B cell (primary cell): ENCODE data around the gene GMPS. TPM values are rescaled to one million over a fixed set of nuclear protein-coding genes. Genes with fewer than 3 reads are reported as not detected.

Experiments used
- ATAC-seq: fragments of 200-7000 bp; cut with Tn5 transposase; one replicate; pipeline ENCODE4 v1.10.0; 2021; ENCODE audit warnings: low read depth, mild to moderate bottlenecking, moderate number of reproducible peaks, moderate library complexity
- CTCF ChIA-PET: fragments of 350-600 bp; sonication (Branson Sonifier 250); formaldehyde crosslinking; loops from one replicate; lab custom pipeline; 2021; ENCODE audit warnings: antibody characterized with exemption, inconsistent platforms; lab: Charles Lee
- POLR2A ChIA-PET: fragments of 350-600 bp; sonication (Branson Sonifier 250); formaldehyde crosslinking; loops from one replicate; lab custom pipeline; 2021; ENCODE audit warnings: antibody characterized with exemption; lab: Charles Lee
- DNase-seq: peaks from one replicate; pipeline ENCODE4 v3.0.0; 2013
- H2AFZ ChIP-seq: 2 replicates; pipeline ENCODE4 v1.6.1; 2012; ENCODE audit warnings: mild to moderate bottlenecking, low read depth, low read length; ENCODE audit not compliant: insufficient read depth, poor library complexity, severe bottlenecking
- H3K27ac ChIP-seq, 2 donors: 1 replicate in 1 of 2; 2 replicates in 1 of 2; pipeline ENCODE4 v1.5.1; 2012 to 2013; ENCODE audit warnings: low read length in 2 of 2, mild to moderate bottlenecking in 2 of 2, moderate library complexity in 1 of 2
- H3K27me3 ChIP-seq, 4 experiments: fragments of 200-600 bp in 1 of 4; sonication (generic) in 1 of 4; replicated peaks in 1 of 4; 1 replicate in 2 of 4; 2 replicates in 2 of 4; pipeline versions ENCODE4 v1.6.1 to v1.7.0; 2013 to 2016; ENCODE audit warnings: low read length in 3 of 4, mild to moderate bottlenecking in 2 of 4, mixed read lengths in 1 of 4, moderate library complexity in 1 of 4; ENCODE audit not compliant: insufficient read depth in 4 of 4, control insufficient read depth in 3 of 4; ENCODE audit errors: control extremely low read depth in 1 of 4
- H3K36me3 ChIP-seq, 2 experiments: replicated peaks in 1 of 2; 1 replicate in 1 of 2; 2 replicates in 1 of 2; pipeline versions ENCODE4 v1.6.1 to v1.7.1; 2013; ENCODE audit warnings: low read length in 1 of 2; ENCODE audit not compliant: insufficient read depth in 2 of 2, control insufficient read depth in 1 of 2; ENCODE audit errors: control extremely low read depth in 1 of 2, extremely low read depth in 1 of 2
- H3K4me1 ChIP-seq, 2 donors: fragments of 200-600 bp in 1 of 2; sonication (generic) in 1 of 2; 1 replicate in 1 of 2; 2 replicates in 1 of 2; pipeline versions ENCODE4 v1.5.1 to v1.6.1; 2013 to 2017; ENCODE audit warnings: low read length in 2 of 2; ENCODE audit not compliant: control insufficient read depth in 2 of 2, insufficient read depth in 2 of 2
- H3K4me2 ChIP-seq: replicated peaks from 2 replicates; pipeline ENCODE3; 2012; ENCODE audit warnings: mild to moderate bottlenecking, low read depth, low read length; ENCODE audit not compliant: poor library complexity, severe bottlenecking
- H3K4me3 ChIP-seq, 5 experiments: fragments of 200-600 bp in 1 of 5; sonication (generic) in 1 of 5; 1 replicate in 3 of 5; 2 replicates in 2 of 5; pipeline versions ENCODE4 v1.5.1 to v1.7.0; 2011 to 2016; ENCODE audit warnings: low read length in 4 of 5, mild to moderate bottlenecking in 4 of 5, low read depth in 2 of 5, control low read depth in 1 of 5, moderate library complexity in 1 of 5; ENCODE audit not compliant: insufficient read depth in 1 of 5; ENCODE audit errors: control extremely low read depth in 1 of 5, extremely low read depth in 1 of 5
- H3K79me2 ChIP-seq: fragments of 200-600 bp; sonication (generic); one replicate; pipeline ENCODE4 v1.6.0; 2016; ENCODE audit warnings: low read length; ENCODE audit not compliant: control insufficient read depth, insufficient read depth
- H3K9ac ChIP-seq: fragments of 200-600 bp; sonication (generic); 2 replicates; pipeline ENCODE4 v1.6.1; 2017; ENCODE audit warnings: mild to moderate bottlenecking, low read length, moderate library complexity
- H3K9me3 ChIP-seq, 3 donors: one replicate each; pipeline versions ENCODE4 v1.6.1 to v1.7.1; 2013; ENCODE audit warnings: low read length in 2 of 3; ENCODE audit not compliant: control insufficient read depth in 2 of 3, insufficient read depth in 1 of 3; ENCODE audit errors: control extremely low read depth in 1 of 3
- H4K20me1 ChIP-seq: 2 replicates; pipeline ENCODE4 v1.6.0; 2012; ENCODE audit warnings: mild to moderate bottlenecking, low read length; ENCODE audit not compliant: insufficient read depth, control insufficient read depth, poor library complexity, severe bottlenecking
- H3K27ac Mint-ChIP-seq: one replicate; pipeline ENCODE4 v1.8.0; 2021; ENCODE audit warnings: mixed read lengths
- H3K27me3 Mint-ChIP-seq: one replicate; pipeline ENCODE4 v1.8.0; 2021; ENCODE audit warnings: mixed read lengths
- H3K4me1 Mint-ChIP-seq: one replicate; pipeline ENCODE4 v1.8.0; 2021; ENCODE audit warnings: mixed read lengths
- H3K4me3 Mint-ChIP-seq: one replicate; pipeline ENCODE4 v1.8.0; 2021; ENCODE audit warnings: mixed read lengths
- H3K9me3 Mint-ChIP-seq: one replicate; pipeline ENCODE4 v1.8.0; 2022; ENCODE audit warnings: mixed read lengths; ENCODE audit not compliant: insufficient read depth
- EZH2 ChIP-seq: IDR thresholded peaks from 2 replicates; pipeline ENCODE4 v1.6.1; 2012; ENCODE audit warnings: borderline replicate concordance, low read depth, mild to moderate bottlenecking, moderate library complexity, low read length; ENCODE audit not compliant: insufficient read depth, poor library complexity, severe bottlenecking
- WGBS: methylation state at CpG from one replicate; pipeline ENCODE4 v1.1.5; 2013; ENCODE audit warnings: missing lambda C conversion rate; ENCODE audit not compliant: insufficient coverage; 5-methylcytosine and 5-hydroxymethylcytosine counted together
- intact Hi-C: fragments of 100-400 bp; cut with micrococcal nuclease; formaldehyde crosslinking; loops from one replicate; pipeline ENCODE4 v1.10.0; 2022
- polyA plus RNA-seq: library from polyadenylated mRNA; depleted of rRNA; stranded (reverse); fragments of >200 nt; gene quantifications from 2 replicates; pipeline ENCODE4 v1.2.3, GENCODE V29; 2012
- total RNA-seq, 2 donors: library from RNA; stranded (reverse); fragments of 120-200 nt in 1 of 2; gene quantifications; 1 replicate in 1 of 2; 2 replicates in 1 of 2; pipeline versions ENCODE4 v1.2.3 to v1.2.4, GENCODE V29; 2013 to 2022
- TF ChIP-seq, protein P1 (sequence below): fragments of 200-600 bp; IDR thresholded peaks from one replicate; pipeline ENCODE4 v1.8.0; 2022; ENCODE audit warnings: antibody characterized with exemption, mild to moderate bottlenecking

The GMPS gene
- total and polyA plus RNA-seq, 2 donors (not counting 1 experiment from before 2014, with no cell fraction given): 12.0 to 30.8 TPM

DNA sequence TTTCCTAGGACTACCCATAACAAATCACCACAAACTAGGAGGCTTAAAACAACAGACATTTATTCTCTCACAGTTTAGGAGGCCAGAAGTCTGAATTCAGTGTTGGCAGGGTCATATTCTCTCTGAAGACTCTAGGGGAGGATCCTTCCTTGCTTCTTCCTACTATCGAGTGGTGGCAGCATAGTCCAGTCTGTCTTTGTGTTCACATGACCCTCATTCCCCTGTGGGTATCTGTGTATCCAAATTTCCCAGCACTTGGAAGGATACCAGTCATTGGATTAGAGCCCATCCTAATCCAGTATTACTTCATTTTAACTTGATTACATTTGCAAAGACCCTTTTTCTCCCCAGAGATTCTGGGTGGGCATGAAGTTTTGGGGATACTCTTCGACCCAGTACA is 63.8 kb downstream of the GMPS start:
- Mint-ChIP-seq H3K4me3 (no peak overlapping the region), H3K27ac (no peak overlapping the region), H3K27me3 (no peaks in the 10 kb centered on the region), H3K4me1 (no peaks in the 10 kb centered on the region), H3K9me3 (no peaks in the 10 kb centered on the region)
- H3K79me2 ChIP-seq: no peaks in the 10 kb centered on the region
- H3K4me1 ChIP-seq: no peaks in the 10 kb centered on the region
- WGBS: no CpG with 5 or more reads among the region's 2 CpGs
- no peak overlapping the region for H3K4me3 ChIP-seq
- DNase-seq: no peak
- ChIA-PET CTCF (no interaction called here), POLR2A (no interaction called here)
- H4K20me1 ChIP-seq: no peaks in the 10 kb centered on the region
- no peak for ATAC-seq
- intact Hi-C loops: no loop called here
- H3K36me3 ChIP-seq: peaks cover 19 to 32% of the 10 kb centered on the region in 2 experiments
- TF ChIP-seq, protein P1, sequence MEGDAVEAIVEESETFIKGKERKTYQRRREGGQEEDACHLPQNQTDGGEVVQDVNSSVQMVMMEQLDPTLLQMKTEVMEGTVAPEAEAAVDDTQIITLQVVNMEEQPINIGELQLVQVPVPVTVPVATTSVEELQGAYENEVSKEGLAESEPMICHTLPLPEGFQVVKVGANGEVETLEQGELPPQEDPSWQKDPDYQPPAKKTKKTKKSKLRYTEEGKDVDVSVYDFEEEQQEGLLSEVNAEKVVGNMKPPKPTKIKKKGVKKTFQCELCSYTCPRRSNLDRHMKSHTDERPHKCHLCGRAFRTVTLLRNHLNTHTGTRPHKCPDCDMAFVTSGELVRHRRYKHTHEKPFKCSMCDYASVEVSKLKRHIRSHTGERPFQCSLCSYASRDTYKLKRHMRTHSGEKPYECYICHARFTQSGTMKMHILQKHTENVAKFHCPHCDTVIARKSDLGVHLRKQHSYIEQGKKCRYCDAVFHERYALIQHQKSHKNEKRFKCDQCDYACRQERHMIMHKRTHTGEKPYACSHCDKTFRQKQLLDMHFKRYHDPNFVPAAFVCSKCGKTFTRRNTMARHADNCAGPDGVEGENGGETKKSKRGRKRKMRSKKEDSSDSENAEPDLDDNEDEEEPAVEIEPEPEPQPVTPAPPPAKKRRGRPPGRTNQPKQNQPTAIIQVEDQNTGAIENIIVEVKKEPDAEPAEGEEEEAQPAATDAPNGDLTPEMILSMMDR: no peak
- no peak for TF ChIP-seq EZH2
- no peak overlapping the region for H2AFZ ChIP-seq
- H3K27ac ChIP-seq: no peak overlapping the region
- no peak overlapping the region for H3K9ac ChIP-seq
- H3K4me2 ChIP-seq: no peak overlapping the region
- H3K9me3 ChIP-seq: no peaks in the 10 kb centered on the region
- no peaks in the 10 kb centered on the region for H3K27me3 ChIP-seq

DNA sequence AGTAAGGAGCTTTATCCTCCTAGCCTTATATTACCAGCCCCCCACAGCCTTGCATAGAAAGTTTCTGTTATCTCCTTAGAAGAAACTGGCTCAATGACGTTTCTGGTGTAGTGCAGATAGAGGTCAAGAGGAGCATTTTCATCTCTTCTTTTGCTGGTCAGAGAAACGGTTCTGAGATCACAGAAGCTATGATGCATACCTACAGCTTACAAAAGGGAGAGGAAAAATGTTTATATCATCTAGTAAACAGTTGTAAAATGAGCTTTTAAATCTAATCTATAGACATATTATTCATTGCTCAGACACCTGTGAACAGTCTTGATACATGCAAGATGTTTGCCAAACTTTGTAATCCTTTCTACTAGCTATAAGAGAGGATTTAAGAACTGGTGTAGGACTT is 68.0 kb downstream of the GMPS start:
- CTCF ChIA-PET: interaction anchor here (0.7 to 0.8 kb wide), 2 partner anchors 24 to 133 kb away, joined by 3 read pairs; partner anchors contain the start of gene C3orf33
- H3K27ac ChIP-seq: no peak overlapping the region
- no CpG with 5 or more reads among the region's 2 CpGs for WGBS

More for the DNA sequence above, 68.0 kb downstream of the GMPS start:
- intact Hi-C loops: no loop called here
- Histone ChIP-seq H3K36me3 (peaks cover 21 to 26% of the 10 kb centered on the region in 2 experiments), H3K4me2 (no peak overlapping the region), H3K9me3 (no peaks in the 10 kb centered on the region), H3K4me3 (no peak overlapping the region), H3K9ac (no peak overlapping the region), H2AFZ (no peak overlapping the region), H3K4me1 (no peaks in the 10 kb centered on the region), H4K20me1 (no peaks in the 10 kb centered on the region), H3K79me2 (no peaks in the 10 kb centered on the region), H3K27me3 (no peaks in the 10 kb centered on the region)
- Mint-ChIP-seq H3K27me3 (no peaks in the 10 kb centered on the region), H3K9me3 (no peaks in the 10 kb centered on the region), H3K4me3 (no peak overlapping the region), H3K27ac (no peak overlapping the region), H3K4me1 (no peaks in the 10 kb centered on the region)
- POLR2A ChIA-PET: no interaction called here
- no peak for TF ChIP-seq EZH2
- TF ChIP-seq, protein P1: no peak
- ATAC-seq (no peak), DNase-seq (no peak)
